DMS153 treated with DMSO at 0.1 percent for 48 hours (cell line): ENCODE data around the gene FGF19.

Experiments used
- DNase-seq: peaks from one replicate; lab custom pipeline; 2025; ENCODE audit not compliant: unreplicated experiment; lab: John Stamatoyannopoulos, UW

FGF19 gene

GRCh38 chr11:69657456-69657910 is 46.3 kb downstream of the FGF19 start:
- DNase-seq, result no peak

DNA sequence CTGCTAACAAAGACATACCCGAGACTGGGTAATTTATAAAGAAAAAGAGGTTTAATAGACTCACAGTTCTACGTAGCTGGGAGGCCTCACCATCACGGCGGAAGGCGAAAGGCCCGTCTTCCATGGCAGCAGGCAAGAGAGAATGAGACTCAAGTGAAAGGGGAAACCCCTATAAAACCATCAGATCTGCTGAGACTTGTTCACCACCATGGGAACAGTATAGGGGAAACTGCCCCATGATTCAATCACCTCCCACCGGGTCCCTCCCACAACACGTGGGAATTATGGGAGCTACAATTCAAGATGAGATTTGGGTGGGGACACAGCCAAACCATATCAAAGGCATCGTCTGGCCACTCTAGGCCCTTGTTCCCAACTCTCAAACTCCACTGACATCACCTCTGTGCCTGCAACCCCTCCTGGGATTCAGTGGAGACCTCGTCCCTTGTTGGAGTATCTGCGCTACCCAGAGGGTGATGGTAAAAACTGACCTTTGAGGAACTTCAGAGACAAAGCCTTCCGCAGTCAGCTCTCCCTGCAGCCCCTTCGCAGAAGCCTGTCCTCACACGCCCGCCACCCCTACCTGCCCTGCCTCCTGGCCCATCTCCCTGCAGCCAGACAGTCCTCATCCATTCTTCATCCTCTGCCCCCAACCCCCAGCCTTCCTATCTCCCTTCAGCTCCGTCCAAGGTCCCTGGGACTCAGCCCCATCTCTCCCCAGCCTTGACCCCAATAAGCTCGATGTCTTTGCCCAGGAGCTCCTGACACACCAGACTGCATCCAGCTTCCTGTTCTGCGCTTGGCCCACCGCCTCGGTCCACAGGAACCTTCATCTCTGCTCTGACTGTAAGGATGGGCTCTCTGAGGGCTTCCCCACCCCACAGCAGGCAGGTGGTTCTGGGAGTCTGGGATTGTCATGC is 47.0 kb downstream of the FGF19 start:
- DNase-seq, result no peak

GRCh38 chr11:69655479-69656428 is 48.1 kb downstream of the FGF19 start:
- DNase-seq, result no peak

DNA sequence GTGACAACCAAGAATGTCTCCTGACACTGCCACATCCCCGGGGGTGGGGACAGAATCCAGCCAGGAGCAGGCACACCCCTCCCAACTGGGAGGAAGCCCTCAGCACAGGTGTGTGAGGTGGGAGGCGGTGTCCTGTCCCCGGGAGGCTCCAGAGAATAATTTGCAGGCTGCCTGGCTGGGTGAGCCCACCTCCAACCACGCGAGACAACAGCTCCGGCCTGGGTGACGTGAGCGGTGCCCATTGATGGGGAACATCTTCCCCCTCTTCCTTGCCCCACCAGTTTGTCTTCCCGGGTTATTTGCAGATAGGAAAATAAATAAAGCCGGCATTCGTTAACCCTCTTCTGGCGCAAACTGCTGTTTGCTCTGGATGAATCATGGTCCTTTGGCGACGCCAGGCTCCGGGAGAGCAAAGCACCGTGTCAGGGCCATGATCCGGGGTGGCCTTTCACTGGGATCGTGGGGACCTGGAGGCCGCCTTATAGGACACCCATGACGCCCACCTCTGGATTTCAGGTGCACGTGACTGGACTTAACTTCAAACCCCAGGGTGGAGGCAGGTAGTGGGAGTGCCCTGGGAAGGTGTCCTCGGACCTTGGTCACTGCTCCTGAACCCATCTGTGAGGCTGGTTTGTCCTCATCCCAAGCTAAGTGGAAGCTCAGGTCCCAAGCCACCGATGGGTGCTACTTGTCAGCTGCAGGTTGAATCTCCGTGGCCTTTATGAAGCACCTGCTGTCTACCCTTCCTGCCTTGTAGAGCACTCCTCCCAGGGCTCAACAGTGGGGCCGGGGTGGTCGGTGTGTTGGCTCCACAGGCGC is 49.0 kb downstream of the FGF19 start:
- DNase-seq, result peak; percentile 44

DNA sequence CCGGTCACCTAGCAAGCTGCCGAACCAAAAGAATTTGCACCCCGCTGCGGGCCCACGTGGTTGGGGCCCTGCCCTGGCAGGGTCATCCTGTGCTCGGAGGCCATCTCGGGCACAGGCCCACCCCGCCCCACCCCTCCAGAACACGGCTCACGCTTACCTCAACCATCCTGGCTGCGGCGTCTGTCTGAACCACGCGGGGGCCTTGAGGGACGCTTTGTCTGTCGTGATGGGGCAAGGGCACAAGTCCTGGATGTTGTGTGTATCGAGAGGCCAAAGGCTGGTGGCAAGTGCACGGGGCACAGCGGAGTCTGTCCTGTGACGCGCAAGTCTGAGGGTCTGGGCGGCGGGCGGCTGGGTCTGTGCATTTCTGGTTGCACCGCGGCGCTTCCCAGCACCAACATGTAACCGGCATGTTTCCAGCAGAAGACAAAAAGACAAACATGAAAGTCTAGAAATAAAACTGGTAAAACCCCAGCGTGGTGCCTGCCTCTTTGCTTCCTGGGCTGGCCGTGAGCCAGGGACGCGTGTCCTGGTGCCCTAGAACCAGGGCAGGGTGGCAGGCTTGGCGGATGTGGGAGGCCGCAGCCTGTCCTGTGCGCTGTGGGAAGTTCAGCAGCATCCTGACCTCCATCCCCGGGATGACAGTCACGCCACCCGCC is 49.7 kb downstream of the FGF19 start:
- DNase-seq, result peak; percentile 11

DNA sequence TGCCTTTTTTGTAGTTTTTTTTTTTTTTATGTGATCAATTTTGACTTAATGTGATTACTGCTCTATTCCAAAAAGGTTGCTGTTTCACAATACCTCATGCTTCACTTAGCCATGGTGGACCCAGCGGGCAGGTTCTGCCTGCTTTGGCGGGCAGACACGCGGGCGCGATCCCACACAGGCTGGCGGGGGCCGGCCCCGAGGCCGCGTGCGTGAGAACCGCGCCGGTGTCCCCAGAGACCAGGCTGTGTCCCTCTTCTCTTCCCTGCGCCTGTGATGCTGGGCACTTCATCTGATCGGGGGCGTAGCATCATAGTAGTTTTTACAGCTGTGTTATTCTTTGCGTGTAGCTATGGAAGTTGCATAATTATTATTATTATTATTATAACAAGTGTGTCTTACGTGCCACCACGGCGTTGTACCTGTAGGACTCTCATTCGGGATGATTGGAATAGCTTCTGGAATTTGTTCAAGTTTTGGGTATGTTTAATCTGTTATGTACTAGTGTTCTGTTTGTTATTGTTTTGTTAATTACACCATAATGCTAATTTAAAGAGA is 50.3 kb downstream of the FGF19 start:
- no peak for DNase-seq

DNA sequence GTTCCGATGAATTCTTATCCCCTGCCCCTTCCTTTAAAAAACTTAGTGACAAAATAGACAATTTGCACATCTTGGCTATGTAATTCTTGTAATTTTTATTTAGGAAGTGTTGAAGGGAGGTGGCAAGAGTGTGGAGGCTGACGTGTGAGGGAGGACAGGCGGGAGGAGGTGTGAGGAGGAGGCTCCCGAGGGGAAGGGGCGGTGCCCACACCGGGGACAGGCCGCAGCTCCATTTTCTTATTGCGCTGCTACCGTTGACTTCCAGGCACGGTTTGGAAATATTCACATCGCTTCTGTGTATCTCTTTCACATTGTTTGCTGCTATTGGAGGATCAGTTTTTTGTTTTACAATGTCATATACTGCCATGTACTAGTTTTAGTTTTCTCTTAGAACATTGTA is 50.8 kb downstream of the FGF19 start:
- no peak for DNase-seq

GRCh38 chr11:69651834-69652620 is 51.8 kb downstream of the FGF19 start:
- no peak for DNase-seq

GRCh38 chr11:69650832-69651344 is 52.9 kb downstream of the FGF19 start:
- DNase-seq, result no peak

GRCh38 chr11:69650081-69650831 is 53.6 kb downstream of the FGF19 start:
- DNase-seq, result no peak

DNA sequence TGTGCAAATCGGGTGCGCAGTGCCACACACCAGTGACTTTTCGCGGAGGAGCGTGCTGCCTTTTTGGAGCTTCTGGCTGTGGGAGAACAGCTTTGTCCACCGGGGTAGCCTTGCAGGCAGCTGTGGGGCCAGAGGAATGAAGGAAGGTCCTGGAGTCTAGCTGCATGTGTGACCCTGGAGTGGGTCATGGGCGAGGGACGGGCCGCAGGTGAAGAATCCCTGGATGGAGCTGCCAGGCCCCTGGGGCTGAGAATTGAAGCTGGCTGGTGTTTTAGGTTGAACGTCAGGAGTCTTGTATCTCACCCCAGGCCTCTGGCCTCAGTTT is 54.3 kb downstream of the FGF19 start:
- DNase-seq, result no peak

DNA sequence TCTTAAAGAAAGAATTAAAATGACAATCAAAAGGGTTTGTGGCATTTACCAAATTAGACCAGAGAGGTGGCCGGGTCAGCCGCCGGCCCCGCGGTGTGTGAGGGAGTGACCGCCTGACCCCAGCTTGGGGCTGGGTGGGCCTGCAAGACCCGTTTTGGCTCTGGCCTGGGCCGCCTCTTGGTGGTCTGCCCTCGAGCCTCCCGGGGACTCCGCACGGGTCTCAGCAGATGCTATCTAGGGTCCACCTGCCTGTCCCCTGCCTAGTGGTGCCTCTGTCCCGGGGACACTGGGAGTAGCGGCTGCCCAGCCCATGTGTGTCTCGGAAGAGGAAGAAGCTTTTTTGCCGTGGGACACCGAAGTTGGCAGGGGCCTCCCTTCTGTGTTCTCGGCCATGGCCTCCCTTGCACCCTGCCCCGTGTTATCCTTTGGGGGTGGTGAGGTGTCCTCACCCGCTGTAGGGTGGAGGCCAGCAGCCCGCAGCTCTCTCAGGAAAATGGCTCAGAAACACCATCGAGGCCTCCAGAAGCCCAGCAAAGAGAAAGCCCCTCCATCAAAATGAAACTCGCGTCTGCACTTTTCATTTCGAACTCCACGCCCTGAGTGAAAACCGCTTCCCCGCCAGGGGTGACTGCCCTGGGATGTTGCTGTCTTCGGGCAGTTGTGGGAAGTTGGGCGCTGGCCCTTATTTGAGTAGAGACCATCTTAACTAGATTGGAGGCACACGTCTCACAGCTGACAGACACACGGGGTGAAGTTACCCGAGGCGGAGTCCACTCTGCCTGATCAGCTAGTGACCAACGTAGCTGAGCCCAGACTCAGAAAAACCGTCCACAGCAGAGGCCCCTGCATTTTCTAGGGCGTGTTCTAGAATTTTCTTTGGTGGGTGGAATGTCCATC is 54.9 kb downstream of the FGF19 start:
- no peak for DNase-seq
